ENCODE data around the gene XPO4. TPM values are rescaled to one million over a fixed set of nuclear protein-coding genes. Genes with fewer than 3 reads are reported as not detected.
A peak's percentile ranks its signal among the peaks of the same experiment; 100 is the strongest.
"Not testable (repeated sequence)": the region's sequence is repeated elsewhere in the genome, so short reads cannot be mapped to it uniquely, and the experiment has no call there.

The XPO4 gene
- total RNA-seq, 1 donor from 2014 or later: 15.5 TPM

DNA sequence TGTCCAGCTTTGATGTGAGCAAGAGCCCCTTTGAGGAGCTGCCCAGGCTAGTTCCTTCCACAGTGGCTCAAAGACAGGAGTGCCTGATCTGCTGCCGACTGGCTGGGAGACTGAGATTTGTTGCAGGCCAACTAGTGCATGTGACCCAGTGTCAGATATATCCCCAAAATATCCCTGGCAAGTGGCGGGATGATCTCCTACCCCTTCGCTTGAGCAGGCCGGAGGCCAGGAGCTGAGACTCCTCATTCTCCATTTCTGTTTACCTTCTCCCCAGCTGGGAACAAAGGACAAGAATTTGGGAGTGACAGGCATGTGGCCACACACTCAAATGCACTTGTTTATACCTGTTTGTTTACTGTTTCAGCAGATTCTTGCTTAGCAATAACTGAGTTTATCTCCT lies 37.1 kb upstream of the XPO4 start:
- Mint-ChIP-seq H3K27me3 (ENCODE audit: unreplicated experiment) (peaks cover 1% of the 10 kb centered on the region), H3K4me3 (ENCODE audit: unreplicated experiment) (no peak overlapping the region), H3K27ac (ENCODE audit: unreplicated experiment) (no peak overlapping the region), H3K36me3 (ENCODE audit: unreplicated experiment) (no peaks in the 10 kb centered on the region), H3K9me3 (ENCODE audit: unreplicated experiment) (peaks cover 2% of the 10 kb centered on the region), H3K4me1 (ENCODE audit: low read depth, unreplicated experiment) (no peaks in the 10 kb centered on the region)
- TF ChIP-seq, protein P1, sequence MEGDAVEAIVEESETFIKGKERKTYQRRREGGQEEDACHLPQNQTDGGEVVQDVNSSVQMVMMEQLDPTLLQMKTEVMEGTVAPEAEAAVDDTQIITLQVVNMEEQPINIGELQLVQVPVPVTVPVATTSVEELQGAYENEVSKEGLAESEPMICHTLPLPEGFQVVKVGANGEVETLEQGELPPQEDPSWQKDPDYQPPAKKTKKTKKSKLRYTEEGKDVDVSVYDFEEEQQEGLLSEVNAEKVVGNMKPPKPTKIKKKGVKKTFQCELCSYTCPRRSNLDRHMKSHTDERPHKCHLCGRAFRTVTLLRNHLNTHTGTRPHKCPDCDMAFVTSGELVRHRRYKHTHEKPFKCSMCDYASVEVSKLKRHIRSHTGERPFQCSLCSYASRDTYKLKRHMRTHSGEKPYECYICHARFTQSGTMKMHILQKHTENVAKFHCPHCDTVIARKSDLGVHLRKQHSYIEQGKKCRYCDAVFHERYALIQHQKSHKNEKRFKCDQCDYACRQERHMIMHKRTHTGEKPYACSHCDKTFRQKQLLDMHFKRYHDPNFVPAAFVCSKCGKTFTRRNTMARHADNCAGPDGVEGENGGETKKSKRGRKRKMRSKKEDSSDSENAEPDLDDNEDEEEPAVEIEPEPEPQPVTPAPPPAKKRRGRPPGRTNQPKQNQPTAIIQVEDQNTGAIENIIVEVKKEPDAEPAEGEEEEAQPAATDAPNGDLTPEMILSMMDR (IDR thresholded peaks at IDR 0.05; ENCODE audit: partially characterized antibody, unreplicated experiment): no peak
- DNase-seq: no peak

DNA sequence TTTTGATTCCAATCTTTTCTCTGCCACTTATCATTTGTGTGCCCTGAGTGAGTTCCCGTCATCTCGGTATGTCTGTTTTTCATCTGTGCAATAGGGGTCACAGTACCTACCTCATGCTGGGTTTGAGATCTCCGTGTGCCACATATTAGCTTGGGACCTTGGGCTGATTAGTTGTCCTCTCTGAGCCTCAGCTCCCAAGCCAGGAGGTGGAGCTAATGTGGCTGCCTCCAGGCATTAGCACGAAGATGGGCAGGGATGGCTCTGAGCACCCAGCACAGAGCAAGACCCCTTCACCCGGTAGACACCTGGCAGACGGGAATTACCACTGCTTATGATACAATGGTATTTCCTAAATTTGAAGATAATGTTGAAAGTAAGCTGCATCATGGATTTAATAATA lies 35.8 kb upstream of the XPO4 start:
- H3K4me3 Mint-ChIP-seq (ENCODE audit: unreplicated experiment): no peak overlapping the region
- DNase-seq: no peak
- H3K9me3 Mint-ChIP-seq (ENCODE audit: unreplicated experiment): peaks cover 2% of the 10 kb centered on the region
- no peak overlapping the region for H3K27ac Mint-ChIP-seq (ENCODE audit: unreplicated experiment)
- TF ChIP-seq, protein P1 (IDR thresholded peaks at IDR 0.05; ENCODE audit: partially characterized antibody, unreplicated experiment): no peak
- H3K27me3 Mint-ChIP-seq (ENCODE audit: unreplicated experiment): peaks cover 1% of the 10 kb centered on the region
- H3K4me1 Mint-ChIP-seq (ENCODE audit: low read depth, unreplicated experiment): no peaks in the 10 kb centered on the region
- H3K36me3 Mint-ChIP-seq (ENCODE audit: unreplicated experiment): no peaks in the 10 kb centered on the region

DNA sequence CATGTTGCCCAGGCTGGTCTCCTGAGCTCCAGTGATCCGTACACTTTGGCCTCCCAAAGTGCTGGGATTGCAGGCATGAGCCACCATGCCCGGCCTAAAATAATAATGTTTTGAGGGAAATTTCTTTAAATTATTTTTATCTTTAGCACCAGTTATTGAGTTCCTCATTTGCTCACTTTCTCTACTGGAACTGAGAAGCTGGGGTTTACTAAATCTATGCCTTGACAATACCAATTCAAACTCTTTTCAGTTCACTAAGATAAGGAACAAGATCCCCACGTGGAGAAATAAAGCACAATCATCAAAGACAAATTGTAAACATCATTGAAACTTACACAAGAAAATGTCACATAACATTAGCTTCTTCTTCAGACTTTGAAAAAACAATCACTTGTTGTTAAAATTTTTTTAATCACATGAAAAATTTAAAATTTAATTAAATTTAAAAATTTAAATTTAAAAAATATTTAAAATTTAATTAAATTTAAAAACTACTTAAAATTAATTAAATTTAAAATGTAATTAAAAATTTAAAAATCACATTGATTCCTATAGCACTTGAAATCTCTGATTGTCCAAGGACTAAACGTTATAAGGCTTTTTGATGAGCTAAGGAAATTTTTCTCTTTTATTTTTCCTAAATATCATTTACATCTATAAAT lies 25.2 kb upstream of the XPO4 start:
- Mint-ChIP-seq H3K4me1 (ENCODE audit: low read depth, unreplicated experiment) (peaks cover 6% of the 10 kb centered on the region), H3K27ac (ENCODE audit: unreplicated experiment) (no peak overlapping the region), H3K9me3 (ENCODE audit: unreplicated experiment) (peaks cover 2% of the 10 kb centered on the region), H3K36me3 (ENCODE audit: unreplicated experiment) (no peaks in the 10 kb centered on the region), H3K4me3 (ENCODE audit: unreplicated experiment) (no peak overlapping the region), H3K27me3 (ENCODE audit: unreplicated experiment) (no peaks in the 10 kb centered on the region)
- DNase-seq: no peak
- TF ChIP-seq, protein P1 (IDR thresholded peaks at IDR 0.05; ENCODE audit: partially characterized antibody, unreplicated experiment): no peak

DNA sequence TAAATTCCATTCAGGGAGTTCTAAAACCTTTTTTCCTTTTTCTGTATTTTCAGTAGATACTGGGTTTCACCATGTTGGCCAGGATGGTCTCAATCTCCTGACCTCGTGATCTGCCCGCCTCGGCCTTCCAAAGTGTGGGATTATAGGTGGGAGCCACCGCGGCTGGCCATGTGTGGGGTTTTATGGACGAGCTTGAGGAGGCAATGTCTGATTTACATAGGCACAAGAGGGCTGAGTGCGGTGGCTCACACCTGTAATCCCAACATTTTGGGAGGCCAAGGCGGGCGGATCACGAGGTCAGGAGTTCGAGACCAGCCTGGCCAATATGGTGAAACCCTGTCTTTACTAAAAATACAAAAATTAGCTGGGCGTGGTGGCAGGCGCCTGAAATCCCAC lies 22.8 kb upstream of the XPO4 start:
- DNase-seq: not testable (repeated sequence)

DNA sequence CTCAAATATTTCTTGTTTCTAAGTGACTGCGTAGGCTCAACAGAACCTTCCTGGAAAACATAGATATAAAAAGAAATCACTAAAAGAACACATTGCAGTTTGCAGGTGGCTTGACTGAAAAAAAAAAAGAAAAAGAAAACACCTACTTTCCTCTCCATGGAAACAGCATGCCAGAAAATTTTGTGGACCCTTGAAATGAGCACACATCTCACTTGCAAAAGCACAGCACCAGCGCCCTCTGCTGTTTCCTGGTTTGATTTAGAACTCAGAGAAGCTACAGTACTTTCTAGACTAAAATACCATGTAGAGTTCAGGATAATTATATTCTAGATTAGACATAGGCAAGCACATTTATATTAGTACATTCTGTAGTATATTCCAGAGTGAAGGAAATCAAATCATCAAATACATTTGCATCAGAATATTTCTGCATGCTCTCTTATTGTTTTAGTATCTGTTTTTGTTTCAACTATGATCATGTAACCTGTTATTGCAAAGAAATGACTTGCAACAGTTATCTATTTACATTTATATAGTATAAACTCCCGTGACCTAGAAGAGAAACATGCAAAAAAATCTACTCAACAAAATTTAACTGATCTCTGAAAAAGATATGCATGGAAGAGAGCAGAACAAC lies 22.3 kb upstream of the XPO4 start:
- Mint-ChIP-seq H3K27me3 (ENCODE audit: unreplicated experiment) (no peaks in the 10 kb centered on the region), H3K27ac (ENCODE audit: unreplicated experiment) (no peak overlapping the region), H3K9me3 (ENCODE audit: unreplicated experiment) (peaks cover 4% of the 10 kb centered on the region), H3K4me1 (ENCODE audit: low read depth, unreplicated experiment) (peaks cover 6% of the 10 kb centered on the region), H3K4me3 (ENCODE audit: unreplicated experiment) (no peak overlapping the region), H3K36me3 (ENCODE audit: unreplicated experiment) (no peaks in the 10 kb centered on the region)
- DNase-seq: peak; percentile 87
- TF ChIP-seq, protein P1 (IDR thresholded peaks at IDR 0.05; ENCODE audit: partially characterized antibody, unreplicated experiment): peak; percentile 68

More for the DNA sequence above, 22.8 kb upstream of the XPO4 start:
- H3K4me1 Mint-ChIP-seq (ENCODE audit: low read depth, unreplicated experiment); H3K9me3 Mint-ChIP-seq (ENCODE audit: unreplicated experiment); H3K36me3 Mint-ChIP-seq (ENCODE audit: unreplicated experiment); H3K4me3 Mint-ChIP-seq (ENCODE audit: unreplicated experiment); H3K27ac Mint-ChIP-seq (ENCODE audit: unreplicated experiment); H3K27me3 Mint-ChIP-seq (ENCODE audit: unreplicated experiment): not testable (repeated sequence)

Measured in glutamatergic neuron (in vitro differentiated cells).